GM12875 (cell line): ENCODE measurements around the gene GGA2.
"Not testable (repeated sequence)": the region's sequence is repeated elsewhere in the genome, so short reads cannot be mapped to it uniquely, and the experiment has no call there.

Source experiments
- H3K4me3 ChIP-seq: one replicate; pipeline ENCODE4 v1.5.1; 2011; ENCODE audit warnings: low read depth, low read length, control low read depth
- CTCF ChIP-seq: IDR thresholded peaks from 2 replicates; pipeline ENCODE4 v1.5.1; 2011; ENCODE audit warnings: low read depth, mild to moderate bottlenecking, control low read depth, inconsistent platforms, low read length, moderate library complexity, borderline replicate concordance; ENCODE audit not compliant: insufficient read depth

Gene GGA2

GRCh38 chr16:23484510-23485256 is 25.6 kb downstream of the GGA2 start:
- TF ChIP-seq CTCF = no peak
- no peak overlapping the region for H3K4me3 ChIP-seq

- H3K4me3 ChIP-seq = not testable (repeated sequence)
These were observed 26.8 kb downstream of the GGA2 start for GRCh38 chr16:23483492-23483891.

GRCh38 chr16:23482778-23483177 is 27.5 kb downstream of the GGA2 start:
- no peak for TF ChIP-seq CTCF

GRCh38 chr16:23480257-23480656 is 30.0 kb downstream of the GGA2 start:
- TF ChIP-seq CTCF = no peak
- H3K4me3 ChIP-seq = no peak overlapping the region

More at GRCh38 chr16:23482778-23483177, 27.5 kb downstream of the GGA2 start:
- no peak overlapping the region for H3K4me3 ChIP-seq

- TF ChIP-seq CTCF = no peak
- no peak overlapping the region for H3K4me3 ChIP-seq
These were observed 31.2 kb downstream of the GGA2 start for GRCh38 chr16:23479138-23479537.

- H3K4me3 ChIP-seq = no peak overlapping the region
- no peak for TF ChIP-seq CTCF
These were observed 31.7 kb downstream of the GGA2 start for GRCh38 chr16:23478566-23478965.

GRCh38 chr16:23476289-23476688 is 34.0 kb downstream of the GGA2 start:
- TF ChIP-seq CTCF = no peak
- no peak overlapping the region for H3K4me3 ChIP-seq

- TF ChIP-seq CTCF = no peak
- H3K4me3 ChIP-seq = no peak overlapping the region
These were observed 40.5 kb downstream of the GGA2 start for GRCh38 chr16:23469814-23470213.
